ENCODE data around the gene UNG.

The UNG gene

GRCh38 chr12:109157986-109158385 is 60.6 kb downstream of the UNG start:
- no peak for DNase-seq

- DNase-seq: no peak
These were observed 63.0 kb downstream of the UNG start for GRCh38 chr12:109160433-109160832.
